Measurements from ENCODE around the gene FBXL19. TPM values are rescaled to one million over a fixed set of nuclear protein-coding genes. Genes with fewer than 3 reads are reported as not detected.

The FBXL19 gene
- polyA plus RNA-seq, 1 of the 3 experiments (the other 2 are of a cell fraction), result 20.6 TPM

- ChIA-PET CTCF (interaction anchor here (1.1 to 1.2 kb wide), 2 partner anchors 12 to 19 kb away, joined by 3 to 5 read pairs; no protein-coding TSS in a partner anchor), POLR2A (interaction anchor here (0.7 to 1.0 kb wide), 2 partner anchors 27 to 48 kb away, joined by 3 to 4 read pairs; no protein-coding TSS in a partner anchor)
Measured at GRCh38 chr16:30922960-30923535, 324 bp upstream of the FBXL19 start.

More at GRCh38 chr16:30922960-30923535, 324 bp upstream of the FBXL19 start:
- Histone ChIP-seq H3F3A (replicated peaks; ENCODE audit: insufficient read depth) (peaks cover 12% of the 10 kb centered on the region), H3K27ac (ENCODE audit: low read depth in 2 of 2, low read length in 1 of 2) (peak overlapping the region; percentile 90 to 97), H2AFZ (ENCODE audit: low read depth) (peak overlapping the region; percentile 78; the same call in 1 of the 2 replicates), H3K9me3 (no peaks in the 10 kb centered on the region), H3K27me3 (ENCODE audit: insufficient read depth) (no peaks in the 10 kb centered on the region), H3K79me2 (ENCODE audit: insufficient read depth) (peaks cover 14% of the 10 kb centered on the region), H3K4me1 (ENCODE audit: control insufficient read depth in 1 of 2, insufficient read depth in 2 of 2, low read depth in 1 of 2, low read length in 1 of 2) (peaks cover 0 to 23% of the 10 kb centered on the region in 2 experiments; a peak in 1 of 4 replicates), H3K9me2 (no peaks in the 10 kb centered on the region), H3K4me3 (ENCODE audit: low read depth in 2 of 2, low read length in 1 of 2) (peak overlapping the region; percentile 80 to 88), H4K20me1 (ENCODE audit: insufficient read depth) (no peaks in the 10 kb centered on the region), H3K4me2 (peak overlapping the region; percentile 97), H3K36me3 (replicated peaks in 1 of 2; ENCODE audit: control insufficient read depth in 1 of 2, insufficient read depth in 2 of 2, low read length in 1 of 2) (peaks cover 3 to 18% of the 10 kb centered on the region in 2 experiments), H3K9ac (peak overlapping the region; percentile 91)
- DNase-seq, result peak; percentile 90
- TF ChIP-seq MXI1 (IDR thresholded peaks at IDR 0.05; ENCODE audit: low read depth, low read length) (0 out of 2 replicates have a peak, but pooled peaks have one; percentile 50), ELF1 (IDR thresholded peaks at IDR 0.05) (peak; percentile 67), FOXJ3 (CRISPR knock-in tag; IDR thresholded peaks at IDR 0.05) (peak; percentile 36; the same call in 1 of the 2 replicates), POLR2AphosphoS5 (IDR thresholded peaks at IDR 0.05; ENCODE audit: low read depth, low read length) (peak; percentile 28), CHD2 (IDR thresholded peaks at IDR 0.05; ENCODE audit: low read length, partially characterized antibody) (peak; percentile 79), NFIC (IDR thresholded peaks at IDR 0.05; ENCODE audit: borderline replicate concordance) (no peak), FOXM1 (IDR thresholded peaks at IDR 0.05; ENCODE audit: low read depth) (no peak), GABPA (IDR thresholded peaks at IDR 0.05; ENCODE audit: low read depth) (peak; percentile 70), REST (IDR thresholded peaks at IDR 0.05; ENCODE audit: low read depth, low read length) (no peak), TCF12 (IDR thresholded peaks at IDR 0.05) (peak; percentile 34; the same call in 1 of the 2 replicates), ZBTB33 (IDR thresholded peaks at IDR 0.05; ENCODE audit: borderline replicate concordance, low read depth) (peak; percentile 70; the same call in 1 of the 2 replicates), YY1 (IDR thresholded peaks at IDR 0.05; ENCODE audit: low read depth) (peak; percentile 93)
- WGBS (ENCODE audit: low lambda C conversion rate), result under 1% methylated on average over 22 of the region's 33 CpGs
